HG03159 (cell line): ENCODE data around the gene NGFR.

Source experiments
- ATAC-seq: cut with Tn5 transposase; IDR thresholded peaks from one replicate; pipeline ENCODE4 v1.9.1; 2021; ENCODE audit warnings: mild to moderate bottlenecking, moderate library complexity; ENCODE audit not compliant: unreplicated experiment

Gene NGFR

GRCh38 chr17:49494986-49495841 lies at the start of gene NGFR:
TSS of gene NGFR (plus strand) at chr17:49495293. CDS start at chr17:49495418, 125 bp downstream.
- ATAC-seq, result no peak

DNA sequence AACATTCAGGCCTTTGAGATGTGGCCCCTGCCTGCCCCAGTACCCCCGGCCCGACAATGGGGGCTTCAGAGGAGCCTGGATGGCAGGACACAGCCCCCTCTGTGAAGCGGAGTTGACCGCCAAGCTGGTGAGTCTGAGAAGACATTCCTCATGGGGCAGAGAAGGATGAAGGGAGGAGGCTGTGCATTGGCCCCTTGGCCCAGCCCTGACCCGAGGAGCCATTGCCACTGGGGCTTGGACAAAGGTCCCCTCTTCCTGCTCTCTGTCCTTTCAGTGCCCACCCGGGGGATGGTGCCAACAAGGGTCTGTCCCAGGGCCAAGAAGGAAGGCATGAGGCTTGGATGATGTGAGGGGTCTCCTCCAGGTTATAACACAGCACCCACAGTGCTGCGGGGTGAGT lies 49.5 kb upstream of the NGFR start:
- ATAC-seq, result no peak

DNA sequence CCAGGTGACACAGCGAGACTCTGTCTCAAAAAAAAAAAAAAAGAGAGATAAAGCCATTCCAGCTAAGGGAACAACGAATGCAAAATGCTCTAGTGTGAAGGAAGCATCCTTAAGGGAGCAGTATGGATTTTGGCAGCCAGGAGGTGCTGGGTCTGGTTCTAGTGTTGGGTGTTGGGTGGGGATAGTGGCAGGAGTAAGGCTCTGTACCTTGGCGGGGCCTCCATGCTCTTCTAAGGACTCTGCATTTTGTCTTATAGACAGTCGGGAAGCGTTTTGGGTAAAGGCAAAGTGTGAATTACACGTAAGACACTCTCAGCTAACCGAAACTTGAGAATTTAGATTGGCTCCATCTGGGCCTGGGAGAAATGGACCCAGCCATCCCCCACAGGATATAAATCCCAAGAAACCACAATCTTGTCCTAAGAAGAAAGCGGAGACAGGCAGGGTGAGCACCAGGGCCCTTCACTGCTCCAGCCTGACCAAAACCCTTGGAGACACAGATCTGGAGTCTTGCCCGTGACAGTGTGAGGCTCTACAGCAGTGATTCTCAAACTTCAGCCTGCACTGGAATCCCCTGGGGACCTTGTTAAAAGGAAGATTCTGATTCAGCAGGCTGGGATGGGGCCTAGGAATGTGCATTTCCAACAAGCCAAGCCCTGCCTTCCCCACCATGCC lies 47.3 kb upstream of the NGFR start:
- ATAC-seq, result no peak

- no peak for ATAC-seq
Observed at GRCh38 chr17:49450181-49450580, 44.9 kb upstream of the NGFR start.

- no peak for ATAC-seq
Observed at GRCh38 chr17:49450735-49451134, 44.4 kb upstream of the NGFR start.

GRCh38 chr17:49452201-49452600 lies 42.9 kb upstream of the NGFR start:
- no peak for ATAC-seq

DNA sequence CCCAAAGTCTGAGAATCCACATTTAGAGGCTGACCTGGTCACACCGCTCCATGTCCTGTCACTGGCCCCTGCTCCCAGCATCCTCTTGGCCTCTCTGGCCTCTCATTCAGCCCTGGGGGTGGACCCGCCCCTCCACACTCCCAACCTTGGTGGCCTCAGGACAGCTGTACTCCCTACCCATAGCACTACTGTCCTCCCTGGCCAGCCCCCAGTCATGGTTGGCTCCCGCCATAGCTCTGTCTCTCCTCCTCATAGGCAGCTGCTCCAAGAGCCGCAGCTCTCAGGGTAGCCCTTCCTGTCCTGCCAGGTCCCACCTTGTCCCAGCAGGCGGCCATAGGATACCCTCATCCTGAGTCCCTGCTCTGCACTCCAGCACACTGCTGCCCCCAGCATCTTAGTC lies 42.4 kb upstream of the NGFR start:
- ATAC-seq, result no peak

- no peak for ATAC-seq
Observed at GRCh38 chr17:49454050-49454449, 41.0 kb upstream of the NGFR start.

- no peak for ATAC-seq
Observed at GRCh38 chr17:49455272-49455861, 39.7 kb upstream of the NGFR start.

DNA sequence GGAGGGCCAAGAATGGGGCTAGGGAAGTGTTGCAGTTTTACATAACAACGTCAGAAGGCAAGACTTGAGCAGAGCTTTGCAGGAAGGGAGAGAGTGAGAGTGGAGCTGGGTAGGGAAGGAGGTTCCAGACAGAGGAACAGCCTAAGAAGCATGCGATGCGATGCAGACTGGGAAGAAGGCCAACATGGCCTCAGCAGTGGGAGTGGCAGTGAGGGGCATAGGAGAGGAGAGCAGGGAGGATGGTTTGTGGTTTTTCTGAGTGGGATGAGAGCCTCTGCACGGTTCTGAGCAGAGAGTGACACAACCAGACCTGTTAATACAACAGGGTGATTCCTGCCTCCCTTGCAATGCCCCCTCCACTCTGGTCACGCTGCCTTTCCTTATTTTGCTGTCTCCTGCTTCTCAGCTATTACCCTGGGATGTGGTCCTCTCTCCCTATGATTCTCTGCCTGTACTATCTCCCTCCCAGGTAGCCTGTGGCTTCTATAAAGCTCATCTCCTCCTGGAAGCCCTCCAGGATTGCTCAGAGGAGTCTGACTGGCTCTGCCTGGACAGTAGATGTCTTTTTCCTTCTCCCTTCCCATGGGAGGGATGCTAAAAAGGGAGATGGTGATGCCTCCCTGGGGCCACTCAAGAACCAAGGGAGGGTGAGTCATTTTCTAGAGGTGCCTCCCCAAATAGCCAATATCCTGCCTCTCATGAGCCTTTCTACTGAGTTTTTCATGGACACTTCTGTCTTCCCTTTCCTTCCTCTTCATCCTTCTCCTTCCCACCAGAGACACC lies 38.7 kb upstream of the NGFR start:
- no peak for ATAC-seq

GRCh38 chr17:49457564-49458535 lies 37.2 kb upstream of the NGFR start:
- no peak for ATAC-seq

GRCh38 chr17:49459401-49459984 lies 35.6 kb upstream of the NGFR start:
- ATAC-seq, result no peak

DNA sequence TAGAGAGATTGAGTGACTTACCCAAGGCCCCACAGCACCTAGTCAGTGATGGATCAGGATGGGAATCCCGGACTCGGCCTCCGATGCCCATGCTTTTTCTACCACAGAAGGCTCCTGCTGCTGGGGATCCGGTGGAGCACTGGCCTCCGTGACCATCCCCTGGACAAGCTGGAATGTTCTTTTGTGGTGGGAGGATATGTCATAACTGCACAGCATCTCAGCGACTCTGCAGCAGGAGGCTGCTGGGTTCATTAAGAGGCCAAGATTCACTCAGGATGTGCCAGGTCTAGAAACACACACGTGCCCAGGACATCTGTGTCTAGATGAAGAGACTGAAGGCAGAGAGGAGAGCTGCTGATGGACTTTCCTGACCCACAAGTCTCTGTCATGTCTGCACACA lies 34.7 kb upstream of the NGFR start:
- ATAC-seq, result no peak

DNA sequence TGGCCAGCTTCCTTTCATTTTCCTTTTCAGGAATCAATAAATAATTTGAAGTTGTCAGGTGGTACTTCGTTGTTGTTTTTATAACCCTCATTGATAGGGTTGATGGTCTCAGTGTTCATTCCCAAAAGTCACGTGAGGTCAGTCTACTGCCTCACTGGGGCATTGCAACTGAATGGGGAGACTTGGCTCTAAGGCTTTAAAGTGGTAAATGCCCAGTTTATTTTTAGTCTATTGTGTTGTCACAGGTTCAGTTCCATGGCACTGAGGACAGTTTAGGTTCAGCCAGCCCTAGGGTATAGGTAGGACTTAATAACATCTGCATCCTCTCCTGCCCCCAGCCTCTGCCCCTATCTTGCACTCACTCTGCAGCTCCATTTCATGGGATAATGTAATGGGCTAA lies 33.5 kb upstream of the NGFR start:
- ATAC-seq, result no peak

DNA sequence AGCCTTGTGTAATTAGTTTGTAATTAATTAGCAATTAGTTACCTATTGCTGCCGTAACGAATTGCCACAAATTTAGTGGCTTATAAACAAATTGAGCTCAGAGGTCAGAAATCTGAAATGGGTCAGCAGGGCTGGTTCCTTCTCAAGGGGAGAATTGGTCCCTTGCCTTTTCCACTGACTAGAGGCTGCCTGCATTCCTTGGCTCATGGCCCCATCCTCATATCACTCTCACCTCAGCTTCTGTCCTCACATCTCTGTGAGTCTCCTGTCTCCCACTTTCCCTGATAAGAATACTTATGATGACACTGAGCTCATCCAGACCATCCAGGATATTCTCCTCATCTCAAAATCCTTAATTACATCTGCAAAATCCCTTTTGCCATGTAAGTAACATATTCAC lies 31.0 kb upstream of the NGFR start:
- no peak for ATAC-seq

- ATAC-seq, result no peak
Observed at GRCh38 chr17:49465331-49465903, 29.7 kb upstream of the NGFR start.

DNA sequence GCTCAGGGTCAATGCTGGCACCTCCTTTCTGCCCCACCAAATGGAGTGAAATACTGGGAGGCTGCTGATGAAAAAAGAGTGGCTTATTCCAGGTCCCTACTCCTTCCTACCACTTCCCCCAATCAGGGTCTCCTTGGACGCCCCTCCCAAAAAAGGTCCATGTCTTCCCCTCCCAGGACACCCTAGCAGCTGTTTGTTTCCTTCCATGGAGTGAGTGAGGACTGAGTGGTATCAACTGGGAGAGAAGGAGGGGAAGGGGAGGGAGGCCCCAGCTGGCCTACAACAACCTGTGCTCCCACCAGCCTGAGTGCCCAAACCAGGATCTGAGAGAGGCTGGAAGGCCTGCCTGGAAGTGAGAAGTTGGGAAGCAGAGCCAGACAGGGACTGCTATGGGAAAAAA lies 28.7 kb upstream of the NGFR start:
- no peak for ATAC-seq

DNA sequence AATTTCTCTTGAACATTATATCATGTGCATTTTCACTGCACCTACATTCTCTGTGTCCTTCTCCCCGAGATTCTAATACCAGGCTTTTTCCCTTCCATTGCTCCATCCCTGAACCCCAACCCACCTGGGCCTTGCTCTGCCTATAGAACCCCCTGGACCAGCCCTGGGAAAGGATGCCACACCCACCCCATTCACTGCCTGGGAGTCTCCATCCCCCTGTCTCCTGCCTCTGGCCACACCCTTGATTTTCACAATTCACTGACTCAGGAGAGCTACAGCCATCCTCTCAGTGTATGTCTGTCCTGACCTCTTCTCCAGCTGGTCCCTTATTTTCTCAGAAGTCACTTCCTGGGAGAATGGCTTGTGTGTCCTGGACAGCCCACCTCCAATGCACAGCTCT lies 27.9 kb upstream of the NGFR start:
- no peak for ATAC-seq

- ATAC-seq, result no peak
Observed at GRCh38 chr17:49468811-49469385, 26.2 kb upstream of the NGFR start.
